ENCODE results near the gene CDKL2. TPM values are rescaled to one million over a fixed set of nuclear protein-coding genes. Genes with fewer than 3 reads are reported as not detected.
"Not testable (repeated sequence)": the region's sequence is repeated elsewhere in the genome, so short reads cannot be mapped to it uniquely, and the experiment has no call there.

The CDKL2 gene
- total and polyA plus RNA-seq, 4 donors, result 0.49 to 2.8 (median 2.3) TPM; not detected in 1

DNA sequence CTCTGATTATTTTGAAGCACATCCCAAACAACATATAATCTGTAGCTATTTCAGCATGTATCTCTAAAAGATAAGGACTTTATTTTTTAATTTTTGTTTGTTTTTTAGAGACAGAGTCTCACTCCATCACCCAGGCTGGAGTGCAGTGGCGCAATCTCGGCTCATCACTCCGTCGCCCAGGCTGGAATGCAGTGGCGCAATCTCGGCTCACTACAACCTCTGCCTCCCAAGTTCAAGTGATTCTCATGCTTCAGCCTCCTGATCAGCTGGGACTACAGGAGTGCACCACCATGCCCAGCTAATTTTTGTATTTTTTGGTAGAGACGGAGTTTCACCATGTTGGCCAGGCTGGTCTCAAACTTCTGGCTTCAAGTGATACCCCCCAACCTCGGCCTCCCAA, 86.1 kb downstream of the CDKL2 start:
- H3K27ac ChIP-seq (ENCODE audit: low read depth in 1 of 2, low read length in 2 of 2); H3K4me3 ChIP-seq (ENCODE audit: low read length in 2 of 2); intact Hi-C loops (cut with DNase I); ATAC-seq (ENCODE audit: low FRiP score); H3K4me1 ChIP-seq (ENCODE audit: control insufficient read depth in 1 of 2, insufficient read depth in 2 of 2, low read length in 2 of 2); H3K36me3 ChIP-seq (ENCODE audit: control insufficient read depth in 1 of 2, insufficient read depth in 2 of 2, low read length in 1 of 2); DNase-seq; H3K27me3 ChIP-seq (ENCODE audit: control insufficient read depth in 1 of 2, insufficient read depth in 2 of 2, low read length in 1 of 2); H3K9me3 ChIP-seq (ENCODE audit: control insufficient read depth, low read length): not testable (repeated sequence)
- 92 to 94% methylated on average over 8 of the region's 8 CpGs for WGBS, 2 donors

GRCh38 chr4:75542824-75543223, 87.5 kb downstream of the CDKL2 start:
- no peak overlapping the region for H3K27ac ChIP-seq (ENCODE audit: low read depth in 1 of 2, low read length in 2 of 2)
- no peaks in the 10 kb centered on the region for H3K4me1 ChIP-seq (ENCODE audit: control insufficient read depth in 1 of 2, insufficient read depth in 2 of 2, low read length in 2 of 2)
- peaks cover 0 to 2% of the 10 kb centered on the region in 2 donors for H3K36me3 ChIP-seq (ENCODE audit: control insufficient read depth in 1 of 2, insufficient read depth in 2 of 2, low read length in 1 of 2)
- no peak for ATAC-seq (ENCODE audit: low FRiP score)
- H3K9me3 ChIP-seq (ENCODE audit: control insufficient read depth, low read length), result no peaks in the 10 kb centered on the region
- intact Hi-C loops (cut with DNase I), result no loop called here
- no peak for DNase-seq
- H3K27me3 ChIP-seq (ENCODE audit: control insufficient read depth in 1 of 2, insufficient read depth in 2 of 2, low read length in 1 of 2), result no peaks in the 10 kb centered on the region
- H3K4me3 ChIP-seq (ENCODE audit: low read length in 2 of 2), result no peak overlapping the region

DNA sequence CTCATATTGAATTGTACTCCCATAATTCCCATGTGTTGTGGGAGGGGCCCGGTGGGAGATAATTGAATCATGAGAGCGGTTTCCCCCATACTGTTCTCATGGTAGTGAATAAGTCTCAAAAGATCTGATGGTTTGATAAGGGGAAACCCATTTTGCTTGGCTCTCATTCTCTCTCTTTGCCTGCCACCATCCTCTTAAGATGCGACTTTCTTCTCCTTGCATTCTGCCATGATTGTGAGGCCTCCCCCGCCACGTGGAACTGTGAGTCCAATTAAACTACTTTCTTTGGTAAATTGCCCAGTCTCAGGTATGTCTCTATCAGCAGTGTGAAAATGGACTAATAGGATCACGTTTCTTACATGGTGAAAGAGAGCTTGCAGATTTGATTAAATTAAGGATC, 93.0 kb downstream of the CDKL2 start:
- H3K27me3 ChIP-seq (ENCODE audit: control insufficient read depth in 1 of 2, insufficient read depth in 2 of 2, low read length in 1 of 2); H3K4me3 ChIP-seq (ENCODE audit: low read length in 2 of 2); H3K27ac ChIP-seq (ENCODE audit: low read depth in 1 of 2, low read length in 2 of 2); DNase-seq; H3K36me3 ChIP-seq (ENCODE audit: control insufficient read depth in 1 of 2, insufficient read depth in 2 of 2, low read length in 1 of 2); intact Hi-C loops (cut with DNase I); H3K9me3 ChIP-seq (ENCODE audit: control insufficient read depth, low read length); H3K4me1 ChIP-seq (ENCODE audit: control insufficient read depth in 1 of 2, insufficient read depth in 2 of 2, low read length in 2 of 2); ATAC-seq (ENCODE audit: low FRiP score): not testable (repeated sequence)
- WGBS, 2 donors, result 70 to 83% methylated on average over 6 of the region's 6 CpGs

DNA sequence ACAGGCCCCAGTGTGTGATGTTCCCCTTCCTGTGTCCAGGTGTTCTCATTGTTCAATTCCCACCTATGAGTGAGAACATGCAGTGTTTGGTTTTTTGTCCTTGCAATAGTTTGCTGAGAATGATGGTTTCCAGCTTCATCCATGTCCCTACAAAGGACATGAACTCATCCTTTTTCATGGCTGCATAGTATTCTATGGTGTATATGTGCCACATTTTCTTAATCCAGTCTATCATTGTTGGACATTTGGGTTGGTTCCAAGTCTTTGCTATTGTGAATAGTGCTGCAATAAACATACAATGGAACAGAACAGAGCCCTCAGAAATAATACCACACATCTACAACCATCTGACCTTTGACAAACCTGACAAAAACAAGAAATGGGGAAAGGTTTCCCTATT, 96.4 kb downstream of the CDKL2 start:
- H3K36me3 ChIP-seq (ENCODE audit: control insufficient read depth in 1 of 2, insufficient read depth in 2 of 2, low read length in 1 of 2); H3K4me1 ChIP-seq (ENCODE audit: control insufficient read depth in 1 of 2, insufficient read depth in 2 of 2, low read length in 2 of 2); H3K4me3 ChIP-seq (ENCODE audit: low read length in 2 of 2); H3K27ac ChIP-seq (ENCODE audit: low read depth in 1 of 2, low read length in 2 of 2); H3K27me3 ChIP-seq (ENCODE audit: control insufficient read depth in 1 of 2, insufficient read depth in 2 of 2, low read length in 1 of 2); intact Hi-C loops (cut with DNase I); ATAC-seq (ENCODE audit: low FRiP score); DNase-seq; H3K9me3 ChIP-seq (ENCODE audit: control insufficient read depth, low read length): not testable (repeated sequence)

DNA sequence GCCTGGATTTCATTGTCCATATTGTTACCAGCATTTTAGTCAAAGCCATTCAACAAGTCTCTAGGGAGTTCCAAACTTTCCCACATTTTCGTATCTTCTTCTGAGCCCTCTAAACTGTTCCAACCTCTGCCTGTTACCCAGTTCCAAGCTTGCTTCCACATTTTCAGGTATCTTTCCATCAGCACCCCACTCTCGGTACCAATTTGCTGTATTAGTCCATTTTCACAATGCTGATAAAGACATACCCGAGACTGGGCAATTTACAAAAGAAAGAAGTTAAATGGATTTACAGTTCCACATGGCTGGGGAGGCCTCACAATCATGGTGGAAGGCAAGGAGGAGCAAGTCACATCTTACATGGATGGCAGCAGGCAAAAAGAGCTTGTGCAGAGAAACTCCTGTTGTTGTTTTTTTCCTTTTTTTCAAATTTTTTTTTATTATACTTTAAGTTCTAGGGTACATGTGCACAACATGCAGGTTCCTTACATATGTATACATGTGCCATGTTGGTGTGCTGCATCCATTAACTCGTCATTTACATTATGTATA, 96.9 kb downstream of the CDKL2 start:
- H3K27ac ChIP-seq (ENCODE audit: low read depth in 1 of 2, low read length in 2 of 2); H3K36me3 ChIP-seq (ENCODE audit: control insufficient read depth in 1 of 2, insufficient read depth in 2 of 2, low read length in 1 of 2); H3K4me1 ChIP-seq (ENCODE audit: control insufficient read depth in 1 of 2, insufficient read depth in 2 of 2, low read length in 2 of 2); H3K27me3 ChIP-seq (ENCODE audit: control insufficient read depth in 1 of 2, insufficient read depth in 2 of 2, low read length in 1 of 2); H3K9me3 ChIP-seq (ENCODE audit: control insufficient read depth, low read length); H3K4me3 ChIP-seq (ENCODE audit: low read length in 2 of 2); ATAC-seq (ENCODE audit: low FRiP score); intact Hi-C loops (cut with DNase I); DNase-seq: not testable (repeated sequence)
- 95 to 97% methylated on average over 4 of the region's 4 CpGs for WGBS, 2 donors

DNA sequence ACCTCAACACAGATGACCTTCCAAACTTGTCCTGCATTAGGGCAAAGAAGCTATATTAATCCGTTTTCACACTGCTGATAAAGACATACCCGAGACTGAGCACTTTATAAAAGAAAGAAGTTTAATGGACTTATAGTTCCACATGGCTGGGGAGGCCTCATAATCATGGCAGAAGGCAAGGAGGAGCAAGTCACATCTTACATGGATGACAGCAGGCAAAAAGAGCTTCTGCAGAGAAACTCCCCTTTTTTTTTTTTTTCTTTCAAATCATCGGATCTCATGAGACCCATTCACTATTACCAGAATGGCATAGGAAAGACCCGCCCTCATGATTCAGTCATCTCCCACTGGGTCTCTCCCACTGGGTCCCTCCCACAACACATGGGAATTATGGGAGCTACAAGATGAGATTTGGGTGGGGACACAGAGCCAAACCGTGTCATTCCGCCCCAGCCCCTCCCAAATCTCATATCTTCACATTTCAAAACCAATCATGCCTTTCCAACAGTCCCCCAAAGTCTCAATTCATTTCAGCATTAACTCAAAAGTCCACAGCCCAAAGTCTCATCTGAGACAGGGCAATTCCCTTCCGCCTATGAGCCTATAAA, 98.7 kb downstream of the CDKL2 start:
- not testable (repeated sequence) for DNase-seq; H3K36me3 ChIP-seq (ENCODE audit: control insufficient read depth in 1 of 2, insufficient read depth in 2 of 2, low read length in 1 of 2); ATAC-seq (ENCODE audit: low FRiP score)

DNA sequence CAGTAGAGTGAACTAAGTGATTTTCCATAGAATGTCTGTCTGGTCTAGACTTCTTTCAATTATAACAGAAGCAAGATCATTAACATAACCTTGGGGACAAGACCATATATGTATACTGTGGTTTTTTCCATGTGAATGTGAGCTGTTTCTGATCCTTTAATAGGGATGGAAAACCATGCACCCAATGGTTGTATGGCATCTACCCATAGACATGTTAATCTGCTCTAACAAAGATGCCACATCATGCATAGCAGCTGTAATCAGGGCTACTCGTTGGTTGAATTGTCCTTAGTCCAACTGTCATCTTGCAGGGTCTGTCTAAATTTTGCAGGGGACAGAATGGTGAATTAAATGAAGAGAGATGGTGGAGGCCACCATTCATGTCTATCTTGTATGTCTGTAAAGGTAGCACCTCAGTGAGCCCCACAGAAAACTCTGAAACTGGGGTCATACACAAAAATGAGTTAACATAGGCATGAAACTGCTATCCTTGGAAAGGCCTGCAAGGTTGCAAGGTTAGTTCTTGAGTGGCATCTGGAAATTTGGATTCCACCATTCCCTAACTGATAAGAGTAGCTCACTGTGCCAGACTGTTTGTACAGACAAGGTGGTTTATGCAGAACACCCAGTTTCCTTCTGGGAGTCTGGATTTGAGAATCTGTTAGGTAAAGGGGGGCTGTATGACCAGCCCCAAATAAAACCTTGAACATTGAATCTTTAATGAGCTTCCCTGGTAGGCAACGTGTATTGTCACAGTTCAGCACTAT, 99.6 kb downstream of the CDKL2 start:
- 93 to 98% methylated on average over 2 of the region's 2 CpGs for WGBS, 2 donors
- no peaks in the 10 kb centered on the region for H3K27me3 ChIP-seq (ENCODE audit: control insufficient read depth in 1 of 2, insufficient read depth in 2 of 2, low read length in 1 of 2)
- no peaks in the 10 kb centered on the region for H3K4me1 ChIP-seq (ENCODE audit: control insufficient read depth in 1 of 2, insufficient read depth in 2 of 2, low read length in 2 of 2)
- intact Hi-C loops (cut with DNase I), result no loop called here
- DNase-seq (no peak), ATAC-seq (ENCODE audit: low FRiP score) (no peak)
- no peak overlapping the region for H3K4me3 ChIP-seq (ENCODE audit: low read length in 2 of 2)
- H3K36me3 ChIP-seq (ENCODE audit: control insufficient read depth in 1 of 2, insufficient read depth in 2 of 2, low read length in 1 of 2), result peaks cover 6 to 9% of the 10 kb centered on the region in 2 donors
- no peak overlapping the region for H3K27ac ChIP-seq (ENCODE audit: low read depth in 1 of 2, low read length in 2 of 2)
- peaks cover 2% of the 10 kb centered on the region for H3K9me3 ChIP-seq (ENCODE audit: control insufficient read depth, low read length)

More for the DNA sequence above, 98.7 kb downstream of the CDKL2 start:
- H3K9me3 ChIP-seq (ENCODE audit: control insufficient read depth, low read length); H3K4me1 ChIP-seq (ENCODE audit: control insufficient read depth in 1 of 2, insufficient read depth in 2 of 2, low read length in 2 of 2); H3K27me3 ChIP-seq (ENCODE audit: control insufficient read depth in 1 of 2, insufficient read depth in 2 of 2, low read length in 1 of 2); H3K4me3 ChIP-seq (ENCODE audit: low read length in 2 of 2); H3K27ac ChIP-seq (ENCODE audit: low read depth in 1 of 2, low read length in 2 of 2); intact Hi-C loops (cut with DNase I): not testable (repeated sequence)
- 73 to 98% methylated on average over 7 of the region's 7 CpGs for WGBS, 2 donors

All from aorta (tissue), 5 donors.